NCI-H526 (cell line): ENCODE results near the gene TSPAN14.

Experiments
- DNase-seq, 2 experiments: peaks; one replicate each; lab custom pipeline; 2025; lab: John Stamatoyannopoulos, UW

Gene TSPAN14

GRCh38 chr10:80421707-80422536 is 32.2 kb upstream of the TSPAN14 start:
- peak; percentile 43 to 68 for DNase-seq

GRCh38 chr10:80425901-80426300 is 28.2 kb upstream of the TSPAN14 start:
- DNase-seq, result no peak

GRCh38 chr10:80427541-80427940 is 26.6 kb upstream of the TSPAN14 start:
- DNase-seq, result no peak

GRCh38 chr10:80429521-80429973 is 24.6 kb upstream of the TSPAN14 start:
- DNase-seq, result no peak

GRCh38 chr10:80433134-80433533 is 21.0 kb upstream of the TSPAN14 start:
- DNase-seq, result no peak

GRCh38 chr10:80436446-80437098 is 17.5 kb upstream of the TSPAN14 start:
- DNase-seq, result no peak

GRCh38 chr10:80437227-80437626 is 16.9 kb upstream of the TSPAN14 start:
- no peak for DNase-seq

- DNase-seq, result no peak
These were observed 12.3 kb upstream of the TSPAN14 start for GRCh38 chr10:80441831-80442230.

GRCh38 chr10:80442879-80443278 is 11.2 kb upstream of the TSPAN14 start:
- DNase-seq, result no peak

- peak in 1 of 2 experiments; percentile 23 for DNase-seq
These were observed 10.6 kb upstream of the TSPAN14 start for GRCh38 chr10:80443531-80443974.

- DNase-seq, result no peak
These were observed 10.0 kb upstream of the TSPAN14 start for GRCh38 chr10:80444124-80444523.

- DNase-seq, result peak in 1 of 2 experiments; percentile 57
These were observed 9.3 kb upstream of the TSPAN14 start for GRCh38 chr10:80444646-80445319.

- no peak for DNase-seq
These were observed 6.5 kb upstream of the TSPAN14 start for GRCh38 chr10:80447436-80448190.

GRCh38 chr10:80448209-80448942 is 5.7 kb upstream of the TSPAN14 start:
- no peak for DNase-seq

GRCh38 chr10:80449520-80449919 is 4.6 kb upstream of the TSPAN14 start:
- DNase-seq, result no peak

- DNase-seq, result no peak
These were observed 3.0 kb upstream of the TSPAN14 start for GRCh38 chr10:80451132-80451531.

GRCh38 chr10:80452069-80452468 is 2.0 kb upstream of the TSPAN14 start:
- no peak for DNase-seq

- no peak for DNase-seq
These were observed 1.5 kb upstream of the TSPAN14 start for GRCh38 chr10:80452640-80453039.

- no peak for DNase-seq
These were observed 861 bp upstream of the TSPAN14 start for GRCh38 chr10:80453056-80453841.
